CD4-positive, alpha-beta T cell (primary cell): ENCODE results near the gene TCF7L2. TPM values are rescaled to one million over a fixed set of nuclear protein-coding genes. Genes with fewer than 3 reads are reported as not detected.

ENCODE experiments used
- ATAC-seq: fragments of 200-7000 bp; cut with Tn5 transposase; one replicate; pipeline ENCODE4 v1.10.0; 2022; ENCODE audit warnings: mild to moderate bottlenecking; ENCODE audit not compliant: poor library complexity
- CTCF ChIA-PET: fragments of 350-600 bp; sonication (Branson Sonifier 250); formaldehyde crosslinking; loops from one replicate; lab custom pipeline; 2021; ENCODE audit warnings: antibody characterized with exemption, inconsistent platforms; lab: Charles Lee
- POLR2A ChIA-PET: fragments of 350-600 bp; sonication (Branson Sonifier 250); formaldehyde crosslinking; loops from one replicate; lab custom pipeline; 2021; ENCODE audit warnings: antibody characterized with exemption, inconsistent platforms; lab: Charles Lee
- DNase-seq, 14 experiments: peaks; one replicate each; pipeline ENCODE4 v3.0.0-alpha.2; 2013 to 2020; ENCODE audit warnings: mixed read lengths in 2 of 14
- H3K27ac ChIP-seq, 2 donors: one replicate each; pipeline versions ENCODE4 v1.5.1 to v1.7.0; 2013; ENCODE audit warnings: low read length in 2 of 2, low read depth in 1 of 2, mild to moderate bottlenecking in 1 of 2
- H3K27me3 ChIP-seq, 2 experiments: 1 replicate in 1 of 2; 2 replicates in 1 of 2; pipeline versions ENCODE4 v1.6.1 to v1.7.0; 2013; ENCODE audit warnings: low read length in 2 of 2, control low read depth in 1 of 2, mild to moderate bottlenecking in 1 of 2, moderate library complexity in 1 of 2; ENCODE audit not compliant: insufficient read depth in 2 of 2, control insufficient read depth in 1 of 2
- H3K36me3 ChIP-seq: one replicate; pipeline ENCODE4 v1.6.1; 2013; ENCODE audit warnings: low read length, control low read depth; ENCODE audit not compliant: insufficient read depth
- H3K4me1 ChIP-seq: one replicate; pipeline ENCODE4 v1.6.1; 2013; ENCODE audit warnings: low read length, control low read depth; ENCODE audit not compliant: insufficient read depth
- H3K4me3 ChIP-seq: one replicate; pipeline ENCODE4 v1.5.1; 2013; ENCODE audit warnings: mild to moderate bottlenecking, low read length, moderate library complexity
- H3K9me3 ChIP-seq, 2 experiments: 1 replicate in 1 of 2; 2 replicates in 1 of 2; pipeline versions ENCODE4 v1.6.1 to v1.7.0; 2013; ENCODE audit warnings: low read length in 2 of 2, mild to moderate bottlenecking in 2 of 2, control low read depth in 1 of 2, moderate library complexity in 1 of 2; ENCODE audit not compliant: control insufficient read depth in 1 of 2, insufficient read depth in 1 of 2
- H3K27ac Mint-ChIP-seq: one replicate; pipeline ENCODE4 v1.8.0; 2020; ENCODE audit warnings: mixed read lengths
- H3K27me3 Mint-ChIP-seq: one replicate; pipeline ENCODE4 v1.8.0; 2021; ENCODE audit warnings: mixed read lengths
- H3K36me3 Mint-ChIP-seq: one replicate; pipeline ENCODE4 v1.8.0; 2021; ENCODE audit warnings: low read depth, mixed read lengths
- H3K4me1 Mint-ChIP-seq: one replicate; pipeline ENCODE4 v1.8.0; 2021; ENCODE audit warnings: low read depth, mixed read lengths
- H3K4me3 Mint-ChIP-seq: one replicate; pipeline ENCODE4 v1.8.0; 2020; ENCODE audit warnings: mild to moderate bottlenecking, mixed read lengths
- H3K9me3 Mint-ChIP-seq: one replicate; pipeline ENCODE4 v1.8.0; 2020; ENCODE audit warnings: mixed read lengths
- CTCF ChIP-seq: fragments of 200-600 bp; IDR thresholded peaks from one replicate; pipeline ENCODE4 v1.8.0; 2022; ENCODE audit warnings: antibody characterized with exemption, mild to moderate bottlenecking
- intact Hi-C, 2 experiments: fragments of 100-400 bp; cut with DNase I in 1 of 2; cut with micrococcal nuclease in 1 of 2; formaldehyde crosslinking; loops; one replicate each; pipeline versions ENCODE4 v1.15.1 to v1.9.0; 2023 to 2025; cut with DNase I, micrococcal nuclease
- total RNA-seq, 174 experiments: library from RNA in 2 of 174; stranded (reverse) in 2 of 174; gene quantifications; one replicate each; pipeline ENCODE4 v1.2.3 and lab custom pipeline; 2021 to 2026

The TCF7L2 gene
- total RNA-seq, 2 experiments from 2014 or later = 4.2 to 4.4 TPM

GRCh38 chr10:113041324-113041723 is 91.3 kb downstream of the TCF7L2 start:
- TF ChIP-seq CTCF = no peak

GRCh38 chr10:113041841-113042750 is 92.0 kb downstream of the TCF7L2 start:
- Mint-ChIP-seq H3K9me3 (no peaks in the 10 kb centered on the region), H3K4me3 (no peak overlapping the region), H3K27me3 (peaks cover 8% of the 10 kb centered on the region), H3K4me1 (no peaks in the 10 kb centered on the region), H3K36me3 (no peaks in the 10 kb centered on the region), H3K27ac (no peak overlapping the region)
- DNase-seq (no peak), ATAC-seq (no peak)
- no peak overlapping the region for H3K4me3 ChIP-seq
- H3K27me3 ChIP-seq = peaks cover 0 to 5% of the 10 kb centered on the region in 2 experiments
- ChIA-PET CTCF (no interaction called here), POLR2A (no interaction called here)
- intact Hi-C loops = no loop called here
- no peaks in the 10 kb centered on the region for H3K4me1 ChIP-seq
- no peak for TF ChIP-seq CTCF
- no peaks in the 10 kb centered on the region for H3K9me3 ChIP-seq
- no peak overlapping the region for H3K27ac ChIP-seq
- H3K36me3 ChIP-seq = no peaks in the 10 kb centered on the region

More at GRCh38 chr10:113041324-113041723, 91.3 kb downstream of the TCF7L2 start:
- no peak overlapping the region for H3K27ac Mint-ChIP-seq
- H3K4me1 ChIP-seq = no peaks in the 10 kb centered on the region
- H3K27me3 ChIP-seq = peaks cover 0 to 5% of the 10 kb centered on the region in 2 experiments
- no peak overlapping the region for H3K4me3 ChIP-seq
- ChIA-PET POLR2A (no interaction called here), CTCF (no interaction called here)
- ATAC-seq (no peak), DNase-seq (no peak)
- intact Hi-C loops = no loop called here
- H3K27ac ChIP-seq = no peak overlapping the region
- no peaks in the 10 kb centered on the region for H3K36me3 ChIP-seq
- no peaks in the 10 kb centered on the region for H3K36me3 Mint-ChIP-seq
- H3K4me3 Mint-ChIP-seq = no peak overlapping the region
- no peaks in the 10 kb centered on the region for H3K9me3 Mint-ChIP-seq
- no peaks in the 10 kb centered on the region for H3K4me1 Mint-ChIP-seq
- H3K27me3 Mint-ChIP-seq = peaks cover 8% of the 10 kb centered on the region
- no peaks in the 10 kb centered on the region for H3K9me3 ChIP-seq

GRCh38 chr10:113042868-113043267 is 92.8 kb downstream of the TCF7L2 start:
- DNase-seq = no peak
- Mint-ChIP-seq H3K4me1 (no peaks in the 10 kb centered on the region), H3K27ac (no peak overlapping the region), H3K4me3 (no peak overlapping the region), H3K27me3 (peaks cover 8% of the 10 kb centered on the region), H3K36me3 (no peaks in the 10 kb centered on the region), H3K9me3 (no peaks in the 10 kb centered on the region)
- Histone ChIP-seq H3K9me3 (no peaks in the 10 kb centered on the region), H3K27ac (no peak overlapping the region), H3K4me3 (no peak overlapping the region), H3K4me1 (no peaks in the 10 kb centered on the region), H3K36me3 (no peaks in the 10 kb centered on the region), H3K27me3 (peaks cover 0 to 5% of the 10 kb centered on the region in 2 experiments)
- TF ChIP-seq CTCF = no peak
- no peak for ATAC-seq
- ChIA-PET POLR2A (no interaction called here), CTCF (no interaction called here)
- intact Hi-C loops = no loop called here
